OCI-LY7 (cell line): ENCODE data around the gene ABCD1. TPM values are rescaled to one million over a fixed set of nuclear protein-coding genes. Genes with fewer than 3 reads are reported as not detected.

Experiments
- BruUV-seq: library from RNA; stranded (reverse); fragments of 400-500 nt; replicated peaks from 2 replicates; lab custom pipeline; 2021; lab: Mats Ljungman, UMichigan
- CTCF ChIA-PET: fragments of 300-600 bp; sonication (Branson Sonifier 250); formaldehyde crosslinking; loops from one replicate; lab custom pipeline; 2022; ENCODE audit warnings: antibody characterized with exemption; ENCODE audit not compliant: unreplicated experiment; lab: Charles Lee
- POLR2A ChIA-PET: fragments of 300-600 bp; sonication (Branson Sonifier 250); formaldehyde crosslinking; loops from one replicate; lab custom pipeline; 2022; ENCODE audit warnings: antibody characterized with exemption; lab: Charles Lee
- DNase-seq: peaks from one replicate; pipeline ENCODE4 v3.0.0-alpha.2; 2015; ENCODE audit warnings: low spot score
- H2AFZ ChIP-seq: fragments of 200-600 bp; sonication (generic), shearing (Covaris generic); 2 replicates; pipeline ENCODE4 v1.6.1; 2014; ENCODE audit warnings: mild to moderate bottlenecking, antibody characterized with exemption, low read length, moderate library complexity
- H3K27ac ChIP-seq: fragments of 200-600 bp; sonication (generic); 2 replicates; pipeline ENCODE4 v1.5.1; 2014; ENCODE audit warnings: mixed run types, low read depth, mild to moderate bottlenecking, moderate library complexity, low read length, inconsistent platforms; ENCODE audit not compliant: poor library complexity, severe bottlenecking
- H3K36me3 ChIP-seq: fragments of 200-600 bp; sonication (generic); 2 replicates; pipeline ENCODE4 v1.6.1; 2014; ENCODE audit warnings: mild to moderate bottlenecking, antibody characterized with exemption, low read length, moderate library complexity, mixed read lengths; ENCODE audit not compliant: insufficient read depth
- H3K4me1 ChIP-seq: fragments of 200-600 bp; sonication (generic); 2 replicates; pipeline ENCODE4 v1.5.1; 2014; ENCODE audit warnings: mild to moderate bottlenecking, low read length; ENCODE audit not compliant: insufficient read depth, poor library complexity, severe bottlenecking
- H3K4me2 ChIP-seq: fragments of 200-600 bp; sonication (generic); 2 replicates; pipeline ENCODE4 v1.6.1; 2014; ENCODE audit warnings: mild to moderate bottlenecking, low read length
- H3K4me3 ChIP-seq: fragments of 200-600 bp; sonication (generic); 2 replicates; pipeline ENCODE4 v1.5.1; 2014; ENCODE audit warnings: mild to moderate bottlenecking, low read depth, low read length; ENCODE audit not compliant: poor library complexity, severe bottlenecking
- H3K79me2 ChIP-seq: fragments of 200-600 bp; sonication (generic); 2 replicates; pipeline ENCODE4 v1.6.1; 2016; ENCODE audit warnings: low read depth, mild to moderate bottlenecking, low read length, moderate library complexity, mixed read lengths; ENCODE audit not compliant: insufficient read depth
- H3K9me2 ChIP-seq: fragments of 200-600 bp; sonication (generic); 2 replicates; pipeline ENCODE4 v1.6.1; 2016; ENCODE audit warnings: mild to moderate bottlenecking, low read length, mixed read lengths; ENCODE audit not compliant: insufficient read depth
- H3K9me3 ChIP-seq: fragments of 200-600 bp; sonication (generic); 2 replicates; pipeline ENCODE4 v1.6.1; 2014; ENCODE audit warnings: mild to moderate bottlenecking, mixed run types, low read length, mixed read lengths
- H4K20me1 ChIP-seq: fragments of 200-600 bp; sonication (generic); 2 replicates; pipeline ENCODE4 v1.6.1; 2014; ENCODE audit warnings: mild to moderate bottlenecking, antibody characterized with exemption, low read length, moderate library complexity, mixed read lengths; ENCODE audit not compliant: insufficient read depth
- EZH2phosphoT487 ChIP-seq: fragments of 200-600 bp; sonication (generic); IDR thresholded peaks from 2 replicates; pipeline ENCODE4 v1.6.1; 2018; ENCODE audit warnings: low read depth, borderline replicate concordance, mild to moderate bottlenecking, mixed run types, antibody characterized with exemption, low read length, moderate library complexity, mixed read lengths
- intact Hi-C: fragments of 100-400 bp; cut with micrococcal nuclease; formaldehyde crosslinking; loops from one replicate; pipeline ENCODE4 v1.10.0; 2022; ENCODE audit not compliant: unreplicated experiment
- total RNA-seq, 2 experiments: library from RNA; depleted of rRNA in 1 of 2; stranded (reverse); fragments of >200 nt in 1 of 2; shearing (Covaris generic) in 1 of 2; gene quantifications; 2 replicates each; pipeline ENCODE4 v1.2.3, GENCODE V29; 2014 to 2022
- TF ChIP-seq, protein P1 (sequence below): fragments of 200-600 bp; sonication (generic); conservative IDR thresholded peaks from 2 replicates; pipeline ENCODE4 v1.5.1; 2014; ENCODE audit warnings: mild to moderate bottlenecking, antibody characterized with exemption, low read length, moderate library complexity, mixed read lengths

Gene ABCD1
- total RNA-seq, 2 experiments from 2014 or later, result 6.9 to 8.8 TPM

DNA sequence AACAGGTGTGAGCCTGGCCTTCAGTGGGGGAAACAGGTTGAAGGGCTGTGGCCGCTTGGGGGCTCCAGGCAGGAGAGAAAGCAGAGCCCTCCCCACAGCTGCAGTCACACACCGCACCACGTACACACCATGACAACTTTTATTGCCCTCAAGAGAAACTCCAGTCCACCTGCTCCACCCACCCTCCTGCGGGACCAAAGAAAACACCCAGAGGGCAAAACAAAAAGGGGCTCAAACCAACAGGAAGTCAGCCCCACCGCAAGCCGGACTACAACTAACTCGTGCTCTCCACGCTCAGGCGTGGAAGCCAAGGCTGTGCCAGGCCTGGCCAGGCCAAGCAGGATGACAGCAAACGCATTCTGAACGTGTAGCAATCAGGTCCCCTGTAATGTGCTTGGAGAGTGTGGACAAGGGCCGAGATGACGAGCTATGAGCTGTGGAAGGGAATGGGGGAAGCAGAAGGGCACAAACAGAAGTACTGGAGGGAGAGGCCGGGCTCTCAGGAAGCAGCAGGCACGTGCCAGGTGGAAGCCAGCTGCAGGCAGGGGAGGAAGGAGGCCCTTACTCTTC lies 24.2 kb upstream of the ABCD1 start:
- no peaks in the 10 kb centered on the region for H3K79me2 ChIP-seq
- no peak for TF ChIP-seq EZH2phosphoT487
- TF ChIP-seq, protein P1, sequence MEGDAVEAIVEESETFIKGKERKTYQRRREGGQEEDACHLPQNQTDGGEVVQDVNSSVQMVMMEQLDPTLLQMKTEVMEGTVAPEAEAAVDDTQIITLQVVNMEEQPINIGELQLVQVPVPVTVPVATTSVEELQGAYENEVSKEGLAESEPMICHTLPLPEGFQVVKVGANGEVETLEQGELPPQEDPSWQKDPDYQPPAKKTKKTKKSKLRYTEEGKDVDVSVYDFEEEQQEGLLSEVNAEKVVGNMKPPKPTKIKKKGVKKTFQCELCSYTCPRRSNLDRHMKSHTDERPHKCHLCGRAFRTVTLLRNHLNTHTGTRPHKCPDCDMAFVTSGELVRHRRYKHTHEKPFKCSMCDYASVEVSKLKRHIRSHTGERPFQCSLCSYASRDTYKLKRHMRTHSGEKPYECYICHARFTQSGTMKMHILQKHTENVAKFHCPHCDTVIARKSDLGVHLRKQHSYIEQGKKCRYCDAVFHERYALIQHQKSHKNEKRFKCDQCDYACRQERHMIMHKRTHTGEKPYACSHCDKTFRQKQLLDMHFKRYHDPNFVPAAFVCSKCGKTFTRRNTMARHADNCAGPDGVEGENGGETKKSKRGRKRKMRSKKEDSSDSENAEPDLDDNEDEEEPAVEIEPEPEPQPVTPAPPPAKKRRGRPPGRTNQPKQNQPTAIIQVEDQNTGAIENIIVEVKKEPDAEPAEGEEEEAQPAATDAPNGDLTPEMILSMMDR, result no peak
- H3K4me1 ChIP-seq, result no peaks in the 10 kb centered on the region
- no peak overlapping the region for H3K4me2 ChIP-seq
- H2AFZ ChIP-seq, result no peak overlapping the region
- peaks cover 7% of the 10 kb centered on the region; the same call in 1 of the 2 replicates for H3K36me3 ChIP-seq
- DNase-seq, result no peak
- H4K20me1 ChIP-seq, result no peaks in the 10 kb centered on the region
- no peak overlapping the region for H3K4me3 ChIP-seq
- no TSS peak for BruUV-seq
- intact Hi-C loops, result no loop called here
- H3K9me3 ChIP-seq, result no peaks in the 10 kb centered on the region
- no peak overlapping the region for H3K27ac ChIP-seq
- H3K9me2 ChIP-seq, result no peaks in the 10 kb centered on the region
- ChIA-PET POLR2A (no interaction called here), CTCF (no interaction called here)

DNA sequence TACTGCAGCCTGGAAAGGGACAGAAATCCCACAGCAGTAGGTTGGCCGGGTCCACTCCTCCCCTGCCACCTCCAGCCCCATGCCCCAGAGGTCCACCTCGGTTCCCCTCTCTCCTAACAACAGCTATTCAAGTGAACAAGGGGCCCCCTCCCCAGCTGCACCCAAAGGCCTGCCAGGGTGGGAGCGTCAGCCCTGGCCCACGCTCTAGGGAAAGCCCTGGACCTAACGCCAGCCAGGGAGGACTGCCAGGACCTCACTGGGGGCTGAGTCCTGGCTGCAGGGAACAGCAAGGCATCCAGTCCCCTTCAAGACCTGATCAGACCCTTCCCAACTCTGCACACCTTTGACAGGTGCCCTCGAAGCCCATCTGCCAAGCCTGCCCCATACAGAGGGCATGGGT lies 23.7 kb upstream of the ABCD1 start:
- peaks cover 7% of the 10 kb centered on the region; the same call in 1 of the 2 replicates for H3K36me3 ChIP-seq
- no peak overlapping the region for H3K4me3 ChIP-seq
- no TSS peak for BruUV-seq
- no peaks in the 10 kb centered on the region for H3K9me3 ChIP-seq
- TF ChIP-seq, protein P1, result no peak
- no peak for TF ChIP-seq EZH2phosphoT487
- DNase-seq, result no peak
- H3K79me2 ChIP-seq, result no peaks in the 10 kb centered on the region
- H4K20me1 ChIP-seq, result no peaks in the 10 kb centered on the region
- no peak overlapping the region for H2AFZ ChIP-seq
- no peaks in the 10 kb centered on the region for H3K4me1 ChIP-seq
- H3K9me2 ChIP-seq, result no peaks in the 10 kb centered on the region
- H3K4me2 ChIP-seq, result no peak overlapping the region
- intact Hi-C loops, result no loop called here
- H3K27ac ChIP-seq, result no peak overlapping the region
- CTCF ChIA-PET, result no interaction called here
- POLR2A ChIA-PET, result no interaction called here

DNA sequence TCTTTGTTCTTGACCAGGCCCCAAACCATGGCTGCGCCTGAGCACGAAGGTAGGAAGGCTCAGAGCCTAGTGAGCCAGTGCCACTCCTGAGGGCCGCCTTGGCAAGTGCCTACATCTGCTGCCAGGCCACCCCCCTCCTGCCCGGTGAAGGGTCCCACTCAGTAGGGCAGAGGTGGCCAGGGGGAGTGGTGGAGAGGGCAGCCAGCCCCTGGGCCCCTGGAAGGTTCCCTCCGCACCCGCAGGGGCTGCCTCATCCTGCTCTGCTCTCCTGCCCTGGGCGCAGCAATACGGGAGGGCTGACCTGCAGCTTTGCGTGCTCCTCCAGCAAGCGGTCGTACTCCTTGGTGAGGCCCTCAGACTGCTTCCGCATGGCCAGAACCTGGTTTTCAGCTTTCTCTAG lies 22.9 kb upstream of the ABCD1 start:
- H4K20me1 ChIP-seq, result no peaks in the 10 kb centered on the region
- H3K36me3 ChIP-seq, result peaks cover 7% of the 10 kb centered on the region; the same call in 1 of the 2 replicates
- no peak overlapping the region for H3K27ac ChIP-seq
- H2AFZ ChIP-seq, result no peak overlapping the region
- no peak overlapping the region for H3K4me2 ChIP-seq
- intact Hi-C loops, result no loop called here
- H3K9me2 ChIP-seq, result no peaks in the 10 kb centered on the region
- H3K9me3 ChIP-seq, result no peaks in the 10 kb centered on the region
- CTCF ChIA-PET, result no interaction called here
- BruUV-seq, result no TSS peak
- no peak overlapping the region for H3K4me3 ChIP-seq
- POLR2A ChIA-PET, result no interaction called here
- H3K79me2 ChIP-seq, result no peaks in the 10 kb centered on the region
- DNase-seq, result no peak
- TF ChIP-seq, protein P1, result no peak
- TF ChIP-seq EZH2phosphoT487, result no peak
- H3K4me1 ChIP-seq, result no peaks in the 10 kb centered on the region
